ENCODE data around the gene GRIFIN.

Gene GRIFIN

GRCh38 chr7:2476298-2476697 is at the start of gene GRIFIN:
GRIFIN (minus strand) TSS chr7:2476398; CDS start chr7:2476383, 15 bp downstream.
- DNase-seq: no peak

- DNase-seq: no peak
These were observed 48.8 kb upstream of the GRIFIN start for GRCh38 chr7:2524808-2525657.

GRCh38 chr7:2523941-2524807 is 48.0 kb upstream of the GRIFIN start:
- DNase-seq: no peak

GRCh38 chr7:2523461-2523936 is 47.3 kb upstream of the GRIFIN start:
- DNase-seq: no peak

GRCh38 chr7:2522780-2523433 is 46.7 kb upstream of the GRIFIN start:
- no peak for DNase-seq

- no peak for DNase-seq
These were observed 45.9 kb upstream of the GRIFIN start for GRCh38 chr7:2521952-2522591.

- no peak for DNase-seq
These were observed 45.1 kb upstream of the GRIFIN start for GRCh38 chr7:2521341-2521745.

- DNase-seq: no peak
These were observed 44.6 kb upstream of the GRIFIN start for GRCh38 chr7:2520761-2521290.

- DNase-seq: no peak
These were observed 44.0 kb upstream of the GRIFIN start for GRCh38 chr7:2520131-2520760.

GRCh38 chr7:2519119-2519930 is 43.1 kb upstream of the GRIFIN start, which contains the start of gene LFNG:
LFNG (plus strand) TSS chr7:2519774; CDS start chr7:2519862, 88 bp downstream.
- DNase-seq: peak; percentile 84

GRCh38 chr7:2518737-2519118 is 42.5 kb upstream of the GRIFIN start:
- DNase-seq: no peak

GRCh38 chr7:2517678-2518507 is 41.7 kb upstream of the GRIFIN start:
- peak; percentile 93 for DNase-seq

GRCh38 chr7:2517026-2517425 is 40.8 kb upstream of the GRIFIN start:
- DNase-seq: no peak

- DNase-seq: no peak
These were observed 40.0 kb upstream of the GRIFIN start for GRCh38 chr7:2516194-2516555.

GRCh38 chr7:2515424-2516193 is 39.4 kb upstream of the GRIFIN start:
- DNase-seq: no peak

- no peak for DNase-seq
These were observed 38.5 kb upstream of the GRIFIN start for GRCh38 chr7:2514473-2515423.

GRCh38 chr7:2513702-2514101 is 37.5 kb upstream of the GRIFIN start:
- DNase-seq: no peak

GRCh38 chr7:2512713-2513112 is 36.5 kb upstream of the GRIFIN start:
- no peak for DNase-seq

All from NCI-H1694 (cell line).